GM21360 (cell line): ENCODE measurements around the gene SETX.
"Not testable (repeated sequence)": the region's sequence is repeated elsewhere in the genome, so short reads cannot be mapped to it uniquely, and the experiment has no call there.

Experiments used
- ATAC-seq: cut with Tn5 transposase; IDR thresholded peaks from one replicate; pipeline ENCODE4 v1.9.1; 2021; ENCODE audit warnings: mild to moderate bottlenecking, moderate library complexity; ENCODE audit not compliant: unreplicated experiment

The SETX gene

DNA sequence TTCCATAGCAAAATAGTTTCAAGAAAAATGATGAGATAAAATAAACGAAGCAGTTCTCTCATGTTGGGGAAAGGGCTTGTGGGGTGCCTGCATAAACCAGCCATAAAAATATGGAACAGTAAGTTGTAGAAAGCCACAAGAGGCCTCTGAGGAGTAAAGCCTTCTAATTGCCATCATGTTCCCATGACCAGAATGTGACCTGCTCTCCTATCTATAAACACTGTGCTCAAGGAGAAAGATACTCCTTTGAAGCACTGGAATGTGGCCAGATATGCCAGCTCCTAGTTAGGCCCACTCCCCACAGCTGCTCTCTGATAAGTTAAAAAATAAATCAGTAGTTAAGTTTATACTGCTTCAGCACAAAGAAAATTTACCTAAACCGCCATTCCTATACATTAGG, 65.8 kb downstream of the SETX start:
- ATAC-seq: no peak

DNA sequence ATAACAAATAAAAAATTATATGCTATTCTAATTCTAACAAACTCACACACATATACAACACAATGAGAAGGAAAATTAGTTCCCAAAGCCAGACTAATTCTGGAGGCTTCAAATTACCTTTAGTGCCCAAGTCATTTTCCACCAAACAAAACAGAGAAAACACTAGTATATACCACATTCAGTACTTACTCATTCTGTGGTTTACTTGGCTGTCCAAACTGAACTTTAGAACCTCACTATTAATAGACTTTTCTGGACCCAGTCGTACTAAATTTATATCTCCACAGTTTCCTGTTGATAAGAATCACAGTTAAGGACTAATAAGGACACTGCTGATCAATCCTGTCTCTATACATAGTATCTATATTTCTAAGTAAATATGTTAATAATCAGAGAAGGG, 66.4 kb downstream of the SETX start:
- no peak for ATAC-seq

- ATAC-seq: no peak
Measured at GRCh38 chr9:132287256-132287760, 67.5 kb downstream of the SETX start.

GRCh38 chr9:132283863-132284262, 70.9 kb downstream of the SETX start:
- no peak for ATAC-seq

DNA sequence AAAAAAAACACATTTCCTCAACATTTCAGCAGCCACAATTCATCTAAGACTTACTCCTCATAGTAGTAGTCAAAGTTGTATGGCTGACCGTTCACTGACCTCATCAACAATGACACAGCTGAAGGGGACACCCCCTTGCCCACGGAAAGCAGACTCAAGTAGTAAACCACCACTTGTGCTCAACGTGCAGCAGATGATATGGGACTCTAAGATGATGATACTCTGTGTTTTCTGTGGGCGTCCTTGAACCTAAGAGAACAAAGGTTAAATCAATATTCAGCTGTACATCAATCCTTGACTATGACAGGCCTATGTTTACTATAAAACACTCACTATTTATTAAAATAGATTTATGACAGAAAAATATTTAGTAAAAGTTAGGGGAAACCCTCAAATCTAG, 71.6 kb downstream of the SETX start:
- no peak for ATAC-seq

GRCh38 chr9:132274861-132275260, 79.9 kb downstream of the SETX start:
- no peak for ATAC-seq

- ATAC-seq: not testable (repeated sequence)
Measured at GRCh38 chr9:132269704-132270516, 84.9 kb downstream of the SETX start.

DNA sequence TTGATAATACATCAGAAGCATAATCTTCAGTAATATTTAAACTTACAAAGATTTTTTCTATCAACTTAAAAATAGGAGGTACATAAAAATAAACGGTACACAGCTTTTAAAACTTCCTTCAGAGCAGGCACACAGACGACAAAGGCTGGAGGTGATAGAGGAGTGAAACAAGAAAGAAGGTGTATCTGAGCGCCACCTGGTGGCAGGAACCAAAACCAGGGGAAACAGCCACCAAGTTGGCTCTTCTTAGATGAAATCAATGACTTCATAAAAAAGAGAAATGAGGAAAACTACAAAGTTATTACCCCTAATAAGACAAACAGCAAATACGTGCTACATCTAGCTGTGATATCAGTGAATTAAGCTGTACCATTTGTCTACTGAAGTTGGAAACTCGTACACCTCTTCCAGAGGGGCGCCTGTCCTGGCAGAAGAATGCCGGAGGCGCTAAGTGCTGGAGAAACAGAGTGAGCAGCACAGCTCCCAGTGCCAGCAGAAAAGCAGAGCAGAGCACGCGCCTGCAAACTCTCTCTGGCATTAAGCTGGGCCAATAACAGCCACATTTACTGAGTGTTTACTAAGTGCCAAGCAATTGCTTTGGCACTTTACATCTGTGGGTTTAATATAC, 85.9 kb downstream of the SETX start:
- no peak for ATAC-seq

DNA sequence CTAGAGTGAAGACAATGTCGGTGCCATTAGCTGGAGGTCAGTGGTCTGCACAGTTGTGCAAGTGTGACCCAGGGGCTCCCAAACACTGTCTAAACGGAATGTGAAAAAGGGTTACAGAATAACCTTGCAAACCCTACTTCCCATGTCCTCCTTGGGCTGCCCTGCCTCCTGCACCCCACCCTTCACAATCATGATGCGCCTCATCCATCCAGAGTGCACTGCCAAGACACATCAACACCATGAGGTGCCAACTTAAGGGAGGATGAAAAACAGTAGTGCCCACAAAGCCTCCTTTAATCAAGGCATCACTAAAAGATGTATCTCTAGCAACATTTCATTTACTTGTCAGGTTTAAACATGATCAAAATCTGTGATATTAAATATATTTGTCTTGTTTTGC, 87.1 kb downstream of the SETX start:
- ATAC-seq: no peak

DNA sequence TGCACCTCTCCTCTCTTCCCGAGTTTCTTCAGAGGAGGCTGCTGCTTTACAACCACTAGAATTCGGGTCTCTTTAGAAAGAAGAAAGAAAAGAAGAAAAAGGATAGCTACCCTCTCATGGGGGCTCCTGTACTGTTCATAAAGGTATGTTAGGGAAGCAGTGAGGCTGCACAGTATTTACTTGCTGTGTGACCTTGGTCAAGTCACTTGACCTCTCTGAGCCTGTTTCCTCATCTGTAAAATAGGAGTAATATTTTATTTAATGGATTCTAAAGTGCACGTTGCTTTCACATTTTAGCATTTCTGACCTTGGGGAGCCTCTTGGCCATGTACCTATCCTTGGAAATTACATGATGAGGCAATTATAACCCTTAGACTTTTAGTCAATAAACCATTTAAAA, 88.8 kb downstream of the SETX start:
- no peak for ATAC-seq

- ATAC-seq: no peak
Measured at GRCh38 chr9:132260846-132261245, 93.9 kb downstream of the SETX start.

DNA sequence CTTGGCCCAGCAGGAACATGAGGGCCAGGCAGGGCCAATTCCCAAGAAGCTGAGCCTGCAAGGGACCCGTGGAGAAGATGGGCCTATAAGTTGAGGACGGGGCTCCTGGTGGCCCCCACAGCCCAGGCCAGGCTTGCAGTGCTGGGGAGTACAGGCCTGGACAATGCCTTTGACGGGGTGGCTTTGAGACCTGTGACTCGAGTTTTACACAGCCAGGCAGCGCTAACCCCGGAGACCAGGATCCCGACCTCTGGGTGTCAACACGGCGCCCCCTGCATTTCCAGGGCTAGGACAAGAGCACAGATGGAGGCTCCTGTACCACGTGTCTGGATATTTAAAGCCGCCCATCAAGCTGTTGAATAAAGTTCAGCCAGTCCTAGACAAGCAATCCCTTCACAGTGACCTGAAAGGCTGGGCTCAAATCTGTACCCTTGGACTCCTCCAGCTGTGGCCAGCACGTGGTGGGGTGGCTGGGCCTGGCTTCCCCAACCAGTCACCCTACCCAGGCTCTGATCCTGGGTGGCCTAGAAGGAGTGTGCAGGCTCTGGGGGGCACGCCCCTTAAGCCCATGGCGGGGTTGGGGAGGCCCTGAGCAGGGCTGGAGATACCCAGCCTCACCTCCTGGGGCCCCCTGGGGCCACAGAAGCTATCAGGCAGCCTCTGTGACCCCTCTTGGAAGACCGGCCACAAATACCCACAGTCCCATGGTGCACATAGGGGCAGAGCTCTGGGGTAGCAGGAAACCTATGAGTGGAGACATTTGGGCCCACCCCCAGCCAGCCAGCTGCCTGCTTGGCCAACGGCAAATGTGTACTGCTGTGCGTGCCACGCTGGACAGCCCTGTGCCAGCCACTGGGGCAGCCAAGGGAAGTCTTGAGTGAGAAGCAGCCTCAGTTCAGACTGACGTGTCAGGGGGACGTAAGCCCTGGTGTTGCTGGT, 104.2 kb downstream of the SETX start:
- ATAC-seq: no peak

DNA sequence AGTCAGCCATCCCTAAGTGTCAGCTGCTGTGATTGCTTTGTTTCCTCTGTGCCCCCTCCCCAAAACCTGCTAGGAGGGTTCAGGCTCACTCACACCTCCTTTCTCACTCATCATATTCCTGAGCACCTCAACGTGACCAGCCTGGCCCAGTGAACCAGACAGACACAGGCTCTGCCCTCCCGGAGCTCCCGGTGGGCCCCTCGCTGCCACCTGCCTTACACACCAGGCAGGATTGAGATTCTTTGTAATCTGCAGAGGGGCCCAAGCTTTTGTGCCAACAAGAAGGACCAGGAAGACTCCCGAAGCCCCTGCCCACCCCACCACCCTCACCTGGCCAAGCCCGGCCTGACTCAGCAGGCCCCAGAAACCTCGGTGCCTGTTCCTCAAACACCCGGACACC, 105.1 kb downstream of the SETX start:
- no peak for ATAC-seq

GRCh38 chr9:132249123-132249522, 105.7 kb downstream of the SETX start:
- ATAC-seq: no peak

DNA sequence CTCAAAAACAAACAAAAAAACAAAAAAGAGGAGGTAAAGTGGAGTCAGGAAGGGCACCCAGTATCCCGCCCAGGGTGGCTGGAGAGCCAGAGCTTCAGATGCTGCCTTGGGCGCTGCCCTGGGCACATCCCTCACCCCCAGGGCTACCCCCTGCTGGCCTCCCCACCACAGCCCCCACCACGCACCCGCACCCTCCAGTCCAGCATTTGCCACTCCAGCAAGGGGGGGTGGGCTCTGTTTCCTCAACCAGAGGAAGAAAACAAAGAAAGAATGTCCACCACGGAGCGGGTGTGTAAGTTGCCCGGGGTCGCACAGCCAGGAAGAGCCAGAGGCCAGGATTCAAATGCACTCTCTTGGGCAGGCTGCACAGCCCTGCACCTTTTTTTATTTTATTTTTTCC, 106.8 kb downstream of the SETX start:
- ATAC-seq: no peak

GRCh38 chr9:132245465-132245864, 109.3 kb downstream of the SETX start:
- ATAC-seq: no peak

- no peak for ATAC-seq
Measured at GRCh38 chr9:132244582-132245455, 110.0 kb downstream of the SETX start.

GRCh38 chr9:132243156-132244074, 111.4 kb downstream of the SETX start:
- ATAC-seq: no peak

DNA sequence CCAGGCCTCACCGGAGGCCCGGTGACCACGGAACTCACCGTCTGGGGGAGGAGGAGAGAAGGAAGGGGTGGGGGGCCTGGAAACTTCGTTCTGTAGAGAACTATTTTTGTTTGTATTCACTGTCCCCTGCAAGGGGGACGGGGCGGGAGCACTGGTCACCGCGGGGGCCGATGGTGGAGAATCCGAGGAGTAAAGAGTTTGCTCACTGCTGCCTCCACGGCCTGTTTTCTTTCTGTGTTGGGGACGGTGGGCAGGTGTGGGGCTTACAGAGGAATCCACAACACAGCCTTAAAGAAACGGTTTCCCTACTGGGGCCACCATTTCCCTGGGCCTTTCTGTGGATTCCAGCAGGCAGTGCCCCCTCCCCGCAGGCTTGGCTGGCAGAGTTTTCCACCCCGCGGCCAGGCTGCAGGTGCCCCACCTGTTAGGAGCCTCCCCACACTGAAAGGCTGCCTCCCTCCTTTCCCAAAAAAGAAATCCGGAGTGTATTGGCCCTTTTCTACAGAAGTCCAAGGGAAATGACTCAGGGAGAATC, 112.1 kb downstream of the SETX start:
- no peak for ATAC-seq
